Activated CD4-positive, alpha-beta T cell treated with anti-CD3 and anti-CD28 coated beads, Interleukin-2, amount 10 ng/mL, durations not matched to agents 7 days and 5 days (primary cell): ENCODE measurements around the gene BLOC1S6. TPM values are rescaled to one million over a fixed set of nuclear protein-coding genes. Genes with fewer than 3 reads are reported as not detected.
"Not testable (repeated sequence)": the region's sequence is repeated elsewhere in the genome, so short reads cannot be mapped to it uniquely, and the experiment has no call there.

Source experiments
- CTCF ChIA-PET: fragments of 350-600 bp; sonication (Branson Sonifier 250); formaldehyde crosslinking; loops from one replicate; lab custom pipeline; 2021; ENCODE audit warnings: antibody characterized with exemption; lab: Charles Lee
- POLR2A ChIA-PET: fragments of 350-600 bp; sonication (Branson Sonifier 250); formaldehyde crosslinking; loops from one replicate; lab custom pipeline; 2021; ENCODE audit warnings: antibody characterized with exemption; lab: Charles Lee
- DNase-seq: peaks from one replicate; pipeline ENCODE4 v3.0.0-alpha.2; 2020
- H3K27ac Mint-ChIP-seq: one replicate; pipeline ENCODE4 v1.8.0; 2021; ENCODE audit warnings: mild to moderate bottlenecking, moderate library complexity, mixed read lengths
- H3K27me3 Mint-ChIP-seq: one replicate; pipeline ENCODE4 v1.8.0; 2021; ENCODE audit warnings: mixed read lengths
- H3K36me3 Mint-ChIP-seq: one replicate; pipeline ENCODE4 v1.8.0; 2021; ENCODE audit warnings: low read depth, mixed read lengths
- H3K4me1 Mint-ChIP-seq: one replicate; pipeline ENCODE4 v1.8.0; 2021; ENCODE audit warnings: mixed read lengths
- H3K4me3 Mint-ChIP-seq: one replicate; pipeline ENCODE4 v1.8.0; 2021; ENCODE audit warnings: mild to moderate bottlenecking, moderate library complexity, mixed read lengths
- H3K9me3 Mint-ChIP-seq: one replicate; pipeline ENCODE4 v1.8.0; 2021; ENCODE audit warnings: mixed read lengths
- total RNA-seq, 2 experiments: library from RNA; stranded (reverse); gene quantifications; one replicate each; pipeline ENCODE4 v1.2.3, GENCODE V29; 2021

The BLOC1S6 gene
- total RNA-seq, 2 experiments from 2014 or later = 28.9 to 29.3 TPM

DNA sequence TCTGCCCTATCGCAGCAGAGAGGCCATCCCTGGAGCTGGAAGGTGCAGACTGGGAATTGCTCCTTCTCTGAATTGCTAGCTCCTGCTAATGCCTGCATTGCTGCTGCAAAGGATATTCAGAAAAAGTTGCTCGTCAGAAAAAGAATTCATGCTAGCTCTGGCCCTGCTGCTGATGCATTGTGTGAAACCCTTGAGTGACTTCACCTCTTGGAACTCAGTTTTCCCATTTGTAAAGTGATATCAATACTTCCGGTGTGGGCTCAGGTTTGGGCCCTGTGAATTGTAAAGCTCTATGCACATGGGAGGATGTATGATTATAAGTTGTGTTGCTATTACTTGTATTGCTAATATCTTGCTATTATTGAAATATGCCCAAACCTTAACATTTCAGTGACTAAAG lies 59.0 kb downstream of the BLOC1S6 start:
- Mint-ChIP-seq H3K27me3 (no peaks in the 10 kb centered on the region), H3K4me1 (peaks cover 58% of the 10 kb centered on the region), H3K36me3 (peaks cover 42% of the 10 kb centered on the region), H3K27ac (peak overlapping the region; percentile 9), H3K9me3 (peaks cover 6% of the 10 kb centered on the region), H3K4me3 (no peak overlapping the region)
- CTCF ChIA-PET = interaction anchor here (3.6 kb wide), 1 partner anchor 9 kb away, joined by 17 read pairs; no protein-coding TSS in a partner anchor
- DNase-seq = no peak
- POLR2A ChIA-PET = no interaction called here

GRCh38 chr15:45647828-45648227 lies 60.6 kb downstream of the BLOC1S6 start:
- no peaks in the 10 kb centered on the region for H3K27me3 Mint-ChIP-seq
- H3K4me1 Mint-ChIP-seq = peaks cover 43% of the 10 kb centered on the region
- H3K4me3 Mint-ChIP-seq = no peak overlapping the region
- peaks cover 6% of the 10 kb centered on the region for H3K9me3 Mint-ChIP-seq
- CTCF ChIA-PET = interaction anchor here (0.7 to 3.6 kb wide), 2 partner anchors 10 to 187 kb away, joined by 3 to 17 read pairs; no protein-coding TSS in a partner anchor
- POLR2A ChIA-PET = interaction anchor here (0.6 kb wide), 1 partner anchor 479 kb away, joined by 3 read pairs; no protein-coding TSS in a partner anchor
- no peak for DNase-seq
- peaks cover 38% of the 10 kb centered on the region for H3K36me3 Mint-ChIP-seq
- H3K27ac Mint-ChIP-seq = no peak overlapping the region

GRCh38 chr15:45648521-45649200 lies 61.5 kb downstream of the BLOC1S6 start:
- ChIA-PET POLR2A (no interaction called here), CTCF (interaction anchor here (0.9 to 3.6 kb wide), 2 partner anchors 11 to 35 kb away, joined by 3 to 17 read pairs; no protein-coding TSS in a partner anchor)
- H3K9me3 Mint-ChIP-seq = peaks cover 6% of the 10 kb centered on the region
- no peaks in the 10 kb centered on the region for H3K27me3 Mint-ChIP-seq
- peaks cover 35% of the 10 kb centered on the region for H3K36me3 Mint-ChIP-seq
- no peak for DNase-seq
- peaks cover 49% of the 10 kb centered on the region for H3K4me1 Mint-ChIP-seq
- H3K27ac Mint-ChIP-seq = peak overlapping the region; percentile 15
- H3K4me3 Mint-ChIP-seq = no peak overlapping the region

GRCh38 chr15:45650007-45650406 lies 62.8 kb downstream of the BLOC1S6 start:
- H3K9me3 Mint-ChIP-seq, POLR2A ChIA-PET, H3K27me3 Mint-ChIP-seq, H3K4me3 Mint-ChIP-seq, CTCF ChIA-PET, DNase-seq: not testable (repeated sequence)
- Mint-ChIP-seq H3K4me1 (peaks cover 45% of the 10 kb centered on the region), H3K36me3 (peaks cover 34% of the 10 kb centered on the region), H3K27ac (peak overlapping the region; percentile 10)

DNA sequence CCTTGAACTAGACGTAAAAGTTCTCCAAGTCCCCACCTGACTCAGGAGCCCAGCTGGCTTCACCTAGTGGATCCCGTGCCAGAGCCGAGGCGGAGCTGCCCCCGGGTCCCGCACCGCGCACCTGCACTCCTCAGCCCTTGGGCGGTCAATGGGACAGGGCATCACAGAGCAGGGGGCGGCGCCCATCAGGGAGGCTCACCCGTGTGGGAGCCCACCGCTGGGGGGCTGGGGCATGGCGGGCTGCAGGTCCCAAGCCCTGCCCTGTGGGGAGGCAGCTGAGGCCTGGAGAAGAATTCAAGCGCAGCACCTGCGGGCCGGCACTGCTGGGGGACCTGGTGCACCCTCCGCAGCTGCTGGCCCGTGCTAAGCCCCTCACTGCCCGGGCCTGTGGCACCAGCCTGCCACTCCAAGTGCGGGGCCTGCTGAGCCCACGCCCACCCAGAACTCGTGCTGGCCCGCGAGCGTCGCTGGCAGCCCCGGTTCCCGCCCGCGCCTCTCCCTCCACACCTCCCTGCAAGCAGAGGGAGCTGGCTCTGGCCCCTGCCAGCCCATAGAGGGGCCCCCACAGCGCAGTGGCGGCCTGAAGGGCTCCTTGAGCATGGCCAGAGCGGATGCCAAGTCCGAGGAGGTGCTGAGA lies 63.8 kb downstream of the BLOC1S6 start:
- Mint-ChIP-seq H3K4me3 (no peak overlapping the region), H3K9me3 (peaks cover 6% of the 10 kb centered on the region), H3K36me3 (peaks cover 32% of the 10 kb centered on the region), H3K4me1 (peaks cover 38% of the 10 kb centered on the region), H3K27ac (no peak overlapping the region), H3K27me3 (no peaks in the 10 kb centered on the region)
- CTCF ChIA-PET = no interaction called here
- no peak for DNase-seq
- POLR2A ChIA-PET = no interaction called here

- peaks cover 31% of the 10 kb centered on the region for H3K4me1 Mint-ChIP-seq
Observed at GRCh38 chr15:45653702-45654424, 66.7 kb downstream of the BLOC1S6 start.

GRCh38 chr15:45654749-45655148 lies 67.6 kb downstream of the BLOC1S6 start:
- ChIA-PET CTCF (interaction anchor here (1.5 kb wide), 1 partner anchor 10 kb away, joined by 3 read pairs; no protein-coding TSS in a partner anchor), POLR2A (no interaction called here)
- no peak overlapping the region for H3K27ac Mint-ChIP-seq
- H3K4me1 Mint-ChIP-seq = peaks cover 28% of the 10 kb centered on the region
- peaks cover 6% of the 10 kb centered on the region for H3K9me3 Mint-ChIP-seq
- H3K4me3 Mint-ChIP-seq = no peak overlapping the region
- H3K36me3 Mint-ChIP-seq = peaks cover 37% of the 10 kb centered on the region
- H3K27me3 Mint-ChIP-seq = no peaks in the 10 kb centered on the region
- no peak for DNase-seq

More at GRCh38 chr15:45653702-45654424, 66.7 kb downstream of the BLOC1S6 start:
- no peak for DNase-seq
- Mint-ChIP-seq H3K27me3 (no peaks in the 10 kb centered on the region), H3K4me3 (no peak overlapping the region), H3K9me3 (peaks cover 6% of the 10 kb centered on the region), H3K36me3 (peaks cover 31% of the 10 kb centered on the region), H3K27ac (no peak overlapping the region)
- ChIA-PET CTCF (interaction anchor here (1.2 to 1.5 kb wide), 2 partner anchors 9 to 13 kb away, joined by 3 to 5 read pairs; no protein-coding TSS in a partner anchor), POLR2A (no interaction called here)

DNA sequence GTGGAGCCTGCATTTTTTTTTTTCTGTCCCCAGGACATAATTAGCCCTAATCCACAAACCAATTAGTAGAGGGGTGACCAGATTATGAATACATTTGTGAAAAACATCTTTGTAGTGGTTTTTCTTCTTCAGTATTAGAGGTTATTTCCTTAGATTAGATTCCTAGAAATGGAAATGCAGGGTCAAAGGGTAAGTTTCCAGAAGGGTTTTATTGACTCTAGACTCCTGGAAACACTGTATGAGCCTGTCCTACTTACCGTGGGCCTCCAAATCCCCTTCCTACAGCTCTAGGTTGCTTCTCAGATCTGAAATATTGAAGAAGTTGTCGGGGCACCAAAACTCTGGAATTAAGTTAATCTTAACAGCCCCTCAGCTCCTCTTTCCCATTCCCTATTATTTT lies 70.1 kb downstream of the BLOC1S6 start:
- DNase-seq = no peak
- Mint-ChIP-seq H3K4me1 (peaks cover 24% of the 10 kb centered on the region), H3K4me3 (no peak overlapping the region), H3K27me3 (no peaks in the 10 kb centered on the region), H3K9me3 (no peaks in the 10 kb centered on the region), H3K27ac (no peak overlapping the region), H3K36me3 (peaks cover 34% of the 10 kb centered on the region)
- ChIA-PET POLR2A (no interaction called here), CTCF (no interaction called here)

DNA sequence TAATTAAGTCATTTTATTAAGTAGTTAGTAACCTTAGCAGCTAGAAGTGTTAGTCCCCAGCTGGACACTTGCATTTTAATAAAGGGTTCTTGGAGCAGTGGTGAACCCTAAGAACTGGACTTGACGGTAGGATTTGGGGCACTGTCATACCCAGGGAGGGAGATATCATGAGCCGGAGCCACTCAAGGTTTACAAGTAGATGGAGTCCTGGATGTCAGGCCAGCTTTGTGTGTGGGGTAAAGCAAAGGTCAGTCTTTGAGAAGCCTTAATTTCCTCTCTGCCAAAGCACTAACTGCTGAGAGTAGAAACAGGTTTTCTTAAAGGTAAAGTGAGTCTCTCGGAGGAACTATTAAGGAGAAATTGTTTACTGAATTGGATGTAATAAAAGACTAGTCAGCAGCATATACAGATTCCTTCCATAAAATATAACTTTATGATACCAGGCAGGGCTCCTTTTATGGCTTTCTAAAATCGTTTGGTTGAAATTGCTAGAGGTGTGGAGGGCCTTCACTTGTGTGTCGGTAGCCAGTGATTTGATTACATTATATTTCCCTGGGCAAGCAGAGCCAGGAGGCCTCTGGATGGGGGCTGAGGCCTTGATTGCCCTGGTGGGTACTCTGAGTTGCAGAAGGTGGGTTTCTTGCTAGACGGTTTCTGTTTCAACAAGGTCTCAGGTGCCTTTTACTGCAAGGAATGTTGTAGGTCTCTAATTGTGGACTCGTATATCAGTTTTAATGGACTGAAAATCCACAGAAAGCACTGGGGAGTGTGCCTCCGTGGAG lies 70.8 kb downstream of the BLOC1S6 start:
- Mint-ChIP-seq H3K27me3 (no peaks in the 10 kb centered on the region), H3K27ac (no peak overlapping the region), H3K4me1 (peaks cover 22% of the 10 kb centered on the region), H3K36me3 (peaks cover 35% of the 10 kb centered on the region), H3K4me3 (no peak overlapping the region), H3K9me3 (no peaks in the 10 kb centered on the region)
- CTCF ChIA-PET = interaction anchor here (0.7 to 1.1 kb wide), 2 partner anchors 27 to 227 kb away, joined by 3 read pairs; no protein-coding TSS in a partner anchor
- POLR2A ChIA-PET = no interaction called here
- no peak for DNase-seq

Other genes with a start within 250 kb of the BLOC1S6 start
- gene GATM, start 208.8 kb upstream of the BLOC1S6 start, total RNA-seq = 1 to 10 TPM; 1.6 to 2.0 TPM
- gene SLC30A4, start 64.6 kb upstream of the BLOC1S6 start, total RNA-seq = 1 to 10 TPM; 3.5 to 4.3 TPM
- gene SQOR, start 47.6 kb downstream of the BLOC1S6 start, total RNA-seq = 10 to 100 TPM; 98.6 to 99.1 TPM